ENCODE measurements around the gene NPC1. TPM values are rescaled to one million over a fixed set of nuclear protein-coding genes. Genes with fewer than 3 reads are reported as not detected.

The NPC1 gene
- total and polyA plus RNA-seq, 2 of the 8 experiments (the other 6 are each of a cell fraction or from before 2014, with no cell fraction given) = 34.1 to 39.5 TPM

- H3K18ac ChIP-seq (ENCODE audit: extremely low read depth, low read length) = no peak overlapping the region
- H3K56ac ChIP-seq (replicated peaks; ENCODE audit: insufficient read length, low read depth, low read length) = no peak overlapping the region
- no peak overlapping the region for H3K9ac ChIP-seq (replicated peaks in 1 of 4; ENCODE audit: extremely low read depth in 1 of 4, low read depth in 3 of 4, low read length in 3 of 4)
- H3K4ac ChIP-seq (replicated peaks; ENCODE audit: insufficient read length, low read depth, low read length) = no peak overlapping the region
- no peaks in the 10 kb centered on the region; a peak in 1 of 4 replicates for H3K9me3 ChIP-seq (ENCODE audit: insufficient read depth in 2 of 2, low read depth in 1 of 2, low read length in 1 of 2)
- H2BK120ac ChIP-seq (replicated peaks; ENCODE audit: low read depth, low read length) = no peak overlapping the region
- ChIA-PET CTCF (ENCODE audit: partially characterized antibody) (interaction anchor here (1.1 to 1.9 kb wide), 6 partner anchors 8 to 292 kb away, joined by 3 to 7 read pairs (median 6); no protein-coding TSS in a partner anchor), POLR2A (ENCODE audit: partially characterized antibody) (no interaction called here)
- H2BK20ac ChIP-seq (ENCODE audit: low read length) = no peak overlapping the region
- H2BK12ac ChIP-seq (ENCODE audit: low read depth, low read length) = no peak overlapping the region
- H3K4me3 ChIP-seq (ENCODE audit: extremely low read depth in 1 of 4, insufficient read depth in 2 of 4, low read depth in 3 of 4, low read length in 4 of 4) = no peak overlapping the region
- no peaks in the 10 kb centered on the region for H3K23me2 ChIP-seq (ENCODE audit: low read depth, low read length)
- H3K14ac ChIP-seq (ENCODE audit: insufficient read length) = no peak overlapping the region
- H4K20me1 ChIP-seq (replicated peaks in 1 of 2; ENCODE audit: control insufficient read depth in 1 of 2, insufficient read depth in 2 of 2, low read length in 2 of 2) = no peaks in the 10 kb centered on the region
- no peak for FAIRE-seq
- no peaks in the 10 kb centered on the region for H3K79me2 ChIP-seq (ENCODE audit: control insufficient read depth in 1 of 2, insufficient read depth in 2 of 2, low read length in 2 of 2)
- H4K8ac ChIP-seq (ENCODE audit: extremely low read depth, insufficient read depth, low read length) = no peak overlapping the region
- peaks cover 0 to 2% (median under 1%) of the 10 kb centered on the region in 4 experiments; a peak in 3 of 7 replicates for H3K4me1 ChIP-seq (replicated peaks in 1 of 4; ENCODE audit: control insufficient read depth in 3 of 4, insufficient read depth in 4 of 4, low read length in 3 of 4)
- H3K27me3 ChIP-seq (replicated peaks in 1 of 4; ENCODE audit: control insufficient read depth in 3 of 4, extremely low read depth in 1 of 4, insufficient read depth in 3 of 4, low read length in 3 of 4) = no peaks in the 10 kb centered on the region; a peak in 1 of 7 replicates
- H2BK5ac ChIP-seq (ENCODE audit: low read depth, low read length) = no peak overlapping the region
- H3K79me1 ChIP-seq (ENCODE audit: low read depth, low read length) = no peaks in the 10 kb centered on the region
- H2AK5ac ChIP-seq (ENCODE audit: low read depth, low read length) = no peak overlapping the region
- H2AFZ ChIP-seq (ENCODE audit: low read length) = no peak overlapping the region
- no peak overlapping the region for H3K27ac ChIP-seq (ENCODE audit: low read depth, low read length)
- H3K23ac ChIP-seq (ENCODE audit: insufficient read length) = no peak overlapping the region
- no peak overlapping the region for H4K5ac ChIP-seq (ENCODE audit: insufficient read length, low read depth, low read length)
- H3K36me3 ChIP-seq (ENCODE audit: control insufficient read depth in 2 of 4, insufficient read depth in 4 of 4, low read length in 3 of 4) = no peaks in the 10 kb centered on the region
- no peak overlapping the region for H4K91ac ChIP-seq (replicated peaks; ENCODE audit: insufficient read length, low read length)
- H2BK15ac ChIP-seq (ENCODE audit: low read length) = no peak overlapping the region
- H3K4me2 ChIP-seq (ENCODE audit: insufficient read depth in 1 of 2, low read depth in 2 of 2, low read length in 2 of 2) = no peak overlapping the region
- DNase-seq (ENCODE audit: low read depth in 1 of 2, low spot score in 2 of 2) = no peak
- WGBS, 2 experiments (ENCODE audit: extremely low coverage in 1 of 2, insufficient coverage in 1 of 2, insufficient read length in 1 of 2, insufficient replicate concordance in 2 of 2, low coverage in 1 of 2, low lambda C conversion rate in 2 of 2, missing lambda C conversion rate in 1 of 2) = 94% methylated on average over 4 of the region's 4 CpGs; no CpG with 5 or more reads in 1 of the 2 experiments
- no peak for TF ChIP-seq ZNF274 (IDR thresholded peaks at IDR 0.05; ENCODE audit: borderline replicate concordance, extremely low read depth, low read length)
- no peak for TF ChIP-seq SIX5 (IDR thresholded peaks at IDR 0.05; ENCODE audit: low read depth, low read length)
- TF ChIP-seq CTCF (IDR thresholded peaks at IDR 0.05; ENCODE audit: control extremely low read depth in 1 of 3, insufficient read depth in 1 of 3, low read depth in 1 of 3, low read length in 3 of 3) = no peak
- no peak for TF ChIP-seq NRF1 (IDR thresholded peaks at IDR 0.05; ENCODE audit: low read depth, low read length)
- no peak for TF ChIP-seq CBX8 (IDR thresholded peaks at IDR 0.05; ENCODE audit: borderline replicate concordance, low read depth, low read length)
- no peak for TF ChIP-seq SAP30 (IDR thresholded peaks at IDR 0.05; ENCODE audit: insufficient read depth, insufficient replicate concordance, low read length)
- TF ChIP-seq GTF2F1 (IDR thresholded peaks at IDR 0.05; ENCODE audit: borderline replicate concordance, low read depth, low read length) = no peak
- no peak for TF ChIP-seq BRCA1 (IDR thresholded peaks at IDR 0.05; ENCODE audit: low read depth, low read length)
- no peak for TF ChIP-seq TAF1 (IDR thresholded peaks at IDR 0.05; ENCODE audit: low read depth, low read length)
Measured at GRCh38 chr18:23626451-23627279, 40.4 kb upstream of the NPC1 start.

All from H1 (cell line).